HG03280 (cell line): ENCODE measurements around the gene NFKB1.

Experiments
- ATAC-seq: cut with Tn5 transposase; IDR thresholded peaks from one replicate; pipeline ENCODE4 v1.9.1; 2021; ENCODE audit warnings: mild to moderate bottlenecking, moderate library complexity; ENCODE audit not compliant: unreplicated experiment

NFKB1 gene

GRCh38 chr4:102665527-102665926 lies 164.4 kb downstream of the NFKB1 start:
- no peak for ATAC-seq
